ENCODE data around the gene PER1. TPM values are rescaled to one million over a fixed set of nuclear protein-coding genes. Genes with fewer than 3 reads are reported as not detected.

PER1 gene
- total RNA-seq, 2 experiments from 2014 or later, result 123 to 129 TPM

GRCh38 chr17:8160224-8160577 lies 8.0 kb upstream of the PER1 start:
- DNase-seq (no peak), ATAC-seq (no peak)
- ChIA-PET POLR2A (interaction anchor here (1.0 to 22.8 kb wide), 6 partner anchors 9 to 88 kb away, joined by 5 to 476 read pairs (median 16); partner anchors contain the start of genes CTC1, HES7 and PER1), CTCF (interaction anchor here (1.4 to 5.2 kb wide), 4 partner anchors 22 to 67 kb away, joined by 6 to 37 read pairs (median 16); partner anchors contain the start of gene ALOXE3)
- Mint-ChIP-seq H3K4me3 (peak overlapping the region; percentile 88), H3K4me1 (ENCODE audit: low read depth) (peaks cover 60% of the 10 kb centered on the region), H3K9me3 (no peaks in the 10 kb centered on the region), H3K27ac (peak overlapping the region; percentile 91), H3K36me3 (ENCODE audit: low read depth) (peaks cover 30% of the 10 kb centered on the region), H3K27me3 (no peaks in the 10 kb centered on the region)
- intact Hi-C loops (cut with micrococcal nuclease), result no loop called here
- TF ChIP-seq CTCF (IDR thresholded peaks at IDR 0.05), result no peak

GRCh38 chr17:8159459-8160223 lies 7.4 kb upstream of the PER1 start:
- Mint-ChIP-seq H3K9me3 (no peaks in the 10 kb centered on the region), H3K4me3 (no peak overlapping the region), H3K27ac (peak overlapping the region; percentile 79), H3K27me3 (no peaks in the 10 kb centered on the region), H3K36me3 (ENCODE audit: low read depth) (peaks cover 30% of the 10 kb centered on the region), H3K4me1 (ENCODE audit: low read depth) (peaks cover 60% of the 10 kb centered on the region)
- ChIA-PET POLR2A (interaction anchor here (1.0 to 22.8 kb wide), 7 partner anchors 8 to 89 kb away, joined by 3 to 476 read pairs (median 22); partner anchors contain the start of genes ALOXE3, CTC1 and HES7), CTCF (interaction anchor here (0.9 to 5.2 kb wide), 10 partner anchors 8 to 66 kb away, joined by 3 to 37 read pairs (median 10); partner anchors contain the start of gene ALOXE3)
- intact Hi-C loops (cut with micrococcal nuclease), result no loop called here
- ATAC-seq (no peak), DNase-seq (no peak)
- no peak for TF ChIP-seq CTCF (IDR thresholded peaks at IDR 0.05)

GRCh38 chr17:8159032-8159400 lies 6.8 kb upstream of the PER1 start:
- DNase-seq (no peak), ATAC-seq (no peak)
- no peaks in the 10 kb centered on the region for H3K27me3 Mint-ChIP-seq
- H3K27ac Mint-ChIP-seq, result peak overlapping the region; percentile 83
- H3K4me1 Mint-ChIP-seq (ENCODE audit: low read depth), result peaks cover 59% of the 10 kb centered on the region
- TF ChIP-seq CTCF (IDR thresholded peaks at IDR 0.05), result no peak
- peaks cover 30% of the 10 kb centered on the region for H3K36me3 Mint-ChIP-seq (ENCODE audit: low read depth)
- no peaks in the 10 kb centered on the region for H3K9me3 Mint-ChIP-seq
- ChIA-PET POLR2A (interaction anchor here (1.0 to 22.8 kb wide), 6 partner anchors 9 to 89 kb away, joined by 3 to 476 read pairs (median 23); partner anchors contain the start of genes ALOXE3 and HES7), CTCF (interaction anchor here (0.8 to 5.2 kb wide), 18 partner anchors 9 to 98 kb away, joined by 3 to 37 read pairs (median 4); partner anchors contain the start of gene AURKB)
- H3K4me3 Mint-ChIP-seq, result no peak overlapping the region
- intact Hi-C loops (cut with micrococcal nuclease), result no loop called here

- Mint-ChIP-seq H3K4me1 (ENCODE audit: low read depth) (peaks cover 57% of the 10 kb centered on the region), H3K9me3 (no peaks in the 10 kb centered on the region), H3K36me3 (ENCODE audit: low read depth) (peaks cover 30% of the 10 kb centered on the region)
Measured at GRCh38 chr17:8158267-8159031, 6.2 kb upstream of the PER1 start.

More at GRCh38 chr17:8158267-8159031, 6.2 kb upstream of the PER1 start:
- intact Hi-C loops (cut with micrococcal nuclease), result no loop called here
- ATAC-seq (peak; percentile 21), DNase-seq (peak; percentile 94)
- ChIA-PET CTCF (interaction anchor here (0.6 to 5.2 kb wide), 21 partner anchors 9 to 98 kb away, joined by 3 to 37 read pairs (median 4); partner anchors contain the start of gene AURKB), POLR2A (interaction anchor here (0.7 to 22.8 kb wide), 8 partner anchors 9 to 90 kb away, joined by 3 to 476 read pairs (median 14); partner anchors contain the start of genes ALOXE3 and HES7)
- Mint-ChIP-seq H3K4me3 (peak overlapping the region; percentile 1), H3K27ac (peak overlapping the region; percentile 83), H3K27me3 (no peaks in the 10 kb centered on the region)
- peak; percentile 88 for TF ChIP-seq CTCF (IDR thresholded peaks at IDR 0.05)

Data from activated CD8-positive, alpha-beta T cell treated with anti-CD3 and anti-CD28 coated beads for 36 hours (primary cell).